Naive thymus-derived CD8-positive, alpha-beta T cell (primary cell): ENCODE results near the gene TFAP2C. TPM values are rescaled to one million over a fixed set of nuclear protein-coding genes. Genes with fewer than 3 reads are reported as not detected.

Experiments
- ATAC-seq, 2 donors: fragments of 150-1000 bp; cut with Tn5 transposase in 1 of 2; sonication (Bioruptor Pico), chemical (Tn5 transposase) in 1 of 2; 1 replicate in 1 of 2; 2 replicates in 1 of 2; pipeline ENCODE4 v1.10.0; 2021; ENCODE audit warnings: mild to moderate bottlenecking in 2 of 2, moderate library complexity in 2 of 2
- POLR2A ChIA-PET: fragments of 350-600 bp; sonication (Branson Sonifier 250); formaldehyde crosslinking; loops from one replicate; lab custom pipeline; 2021; ENCODE audit warnings: antibody characterized with exemption; lab: Charles Lee
- DNase-seq, 10 donors: peaks; one replicate each; pipeline versions ENCODE4 v3.0.0 to v3.0.0-alpha.2; 2020 to 2022
- H3K27ac Mint-ChIP-seq, 10 donors: one replicate each; pipeline ENCODE4 v1.8.0; 2020 to 2022; ENCODE audit warnings: mild to moderate bottlenecking in 10 of 10, mixed read lengths in 10 of 10, moderate library complexity in 4 of 10, inconsistent platforms in 1 of 10
- H3K27me3 Mint-ChIP-seq, 5 donors: one replicate each; pipeline ENCODE4 v1.8.0; 2021 to 2022; ENCODE audit warnings: mixed read lengths in 5 of 5
- H3K36me3 Mint-ChIP-seq, 3 donors: one replicate each; pipeline ENCODE4 v1.8.0; 2020 to 2022; ENCODE audit warnings: mixed read lengths in 3 of 3, mild to moderate bottlenecking in 2 of 3, inconsistent platforms in 1 of 3
- H3K4me1 Mint-ChIP-seq, 4 donors: one replicate each; pipeline ENCODE4 v1.8.0; 2021 to 2022; ENCODE audit warnings: mixed read lengths in 4 of 4
- H3K4me3 Mint-ChIP-seq, 10 donors: one replicate each; pipeline ENCODE4 v1.8.0; 2020 to 2022; ENCODE audit warnings: mild to moderate bottlenecking in 10 of 10, mixed read lengths in 10 of 10, moderate library complexity in 6 of 10, inconsistent platforms in 1 of 10
- H3K9me3 Mint-ChIP-seq, 9 donors: one replicate each; pipeline ENCODE4 v1.8.0; 2020 to 2022; ENCODE audit warnings: mixed read lengths in 9 of 9, mild to moderate bottlenecking in 3 of 9, inconsistent platforms in 1 of 9, moderate library complexity in 1 of 9
- polyA plus RNA-seq, 3 donors: library from polyadenylated mRNA; unstranded; fragments of 300-500 nt; fragmentation: Illumina TruSeq; gene quantifications; one replicate each; pipeline ENCODE4 v1.2.3, GENCODE V29; 2021
- total RNA-seq, 8 experiments: library from RNA in 2 of 8; stranded (reverse) in 2 of 8; gene quantifications; one replicate each; pipeline ENCODE4 v1.2.3 and lab custom pipeline; 2021 to 2026

TFAP2C gene
- total and polyA plus RNA-seq, 5 experiments from 2014 or later = not detected

DNA sequence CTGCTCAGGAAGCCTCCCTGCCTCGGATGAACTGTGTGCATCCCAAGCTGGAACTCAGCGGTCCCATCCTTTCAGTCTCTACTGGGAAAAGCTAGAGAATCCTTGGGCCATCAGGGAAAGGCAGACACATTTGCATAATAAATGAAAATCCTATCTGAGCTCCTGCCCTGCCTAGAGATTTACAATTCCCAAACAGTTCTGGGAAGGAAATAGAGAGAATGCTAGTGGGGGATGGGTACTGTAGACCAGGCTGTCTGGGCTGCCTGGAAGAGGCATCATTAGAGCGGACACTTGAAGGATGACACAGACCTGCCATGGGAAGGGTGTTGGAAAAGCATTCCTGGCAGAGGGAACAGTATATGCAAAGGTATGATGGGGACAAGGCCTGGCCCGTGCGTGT is 44.3 kb downstream of the TFAP2C start:
- Mint-ChIP-seq H3K36me3 (no peaks in the 10 kb centered on the region), H3K4me3 (no peak overlapping the region), H3K27me3 (peaks cover 0 to 12% (median 3%) of the 10 kb centered on the region in 5 donors), H3K9me3 (peaks cover 0 to 3% (median 0%) of the 10 kb centered on the region in 9 donors), H3K27ac (no peak overlapping the region), H3K4me1 (peaks cover 0 to 2% (median 0%) of the 10 kb centered on the region in 4 donors)
- POLR2A ChIA-PET = no interaction called here
- ATAC-seq (no peak), DNase-seq (no peak)

- H3K4me1 Mint-ChIP-seq = peaks cover 0 to 2% (median 0%) of the 10 kb centered on the region in 4 donors
- H3K4me3 Mint-ChIP-seq = no peak overlapping the region
- H3K36me3 Mint-ChIP-seq = no peaks in the 10 kb centered on the region
- POLR2A ChIA-PET = no interaction called here
- peaks cover 0 to 3% (median 0%) of the 10 kb centered on the region in 9 donors for H3K9me3 Mint-ChIP-seq
- H3K27me3 Mint-ChIP-seq = peaks cover 0 to 12% (median 3%) of the 10 kb centered on the region in 5 donors
- no peak for DNase-seq
- ATAC-seq = no peak
- no peak overlapping the region for H3K27ac Mint-ChIP-seq
Observed at GRCh38 chr20:56676001-56676400, 46.9 kb downstream of the TFAP2C start.

DNA sequence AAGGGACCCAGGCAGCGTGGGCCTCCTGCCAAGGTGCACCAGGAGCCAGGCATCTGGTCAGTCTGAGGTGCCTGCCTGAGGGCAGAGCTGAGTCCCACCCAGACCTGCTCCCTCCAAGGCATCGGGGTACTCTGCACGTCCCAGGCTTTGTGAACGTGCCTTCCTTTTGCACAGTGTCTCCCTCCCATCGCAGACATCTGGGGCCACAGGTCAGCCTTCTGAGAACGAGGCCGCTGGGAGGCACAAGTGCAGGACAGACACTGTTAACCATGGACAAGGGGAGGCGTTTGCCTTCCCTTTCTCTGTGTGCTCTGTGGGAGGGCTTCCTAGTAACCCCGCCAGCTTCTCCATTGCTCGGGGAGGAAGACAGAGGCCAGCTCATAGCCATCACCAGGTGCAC is 47.6 kb downstream of the TFAP2C start:
- POLR2A ChIA-PET = no interaction called here
- ATAC-seq (no peak), DNase-seq (no peak)
- H3K4me3 Mint-ChIP-seq = no peak overlapping the region
- H3K27me3 Mint-ChIP-seq = peaks cover 0 to 12% (median 3%) of the 10 kb centered on the region in 5 donors
- H3K9me3 Mint-ChIP-seq = peaks cover 0 to 3% (median 0%) of the 10 kb centered on the region in 9 donors
- peaks cover 0 to 2% (median 0%) of the 10 kb centered on the region in 4 donors for H3K4me1 Mint-ChIP-seq
- no peak overlapping the region for H3K27ac Mint-ChIP-seq
- H3K36me3 Mint-ChIP-seq = no peaks in the 10 kb centered on the region

- POLR2A ChIA-PET = no interaction called here
- no peaks in the 10 kb centered on the region for H3K4me1 Mint-ChIP-seq
- H3K27ac Mint-ChIP-seq = no peak overlapping the region
- H3K9me3 Mint-ChIP-seq = peaks cover 0 to 3% (median 0%) of the 10 kb centered on the region in 9 donors
- no peak for ATAC-seq
- DNase-seq = no peak
- peaks cover 3 to 21% (median 9%) of the 10 kb centered on the region in 5 donors for H3K27me3 Mint-ChIP-seq
- H3K4me3 Mint-ChIP-seq = no peak overlapping the region
- no peaks in the 10 kb centered on the region for H3K36me3 Mint-ChIP-seq
Observed at GRCh38 chr20:56683077-56683865, 54.2 kb downstream of the TFAP2C start.

- H3K4me3 Mint-ChIP-seq = no peak overlapping the region
Observed at GRCh38 chr20:56685879-56686278, 56.8 kb downstream of the TFAP2C start.

DNA sequence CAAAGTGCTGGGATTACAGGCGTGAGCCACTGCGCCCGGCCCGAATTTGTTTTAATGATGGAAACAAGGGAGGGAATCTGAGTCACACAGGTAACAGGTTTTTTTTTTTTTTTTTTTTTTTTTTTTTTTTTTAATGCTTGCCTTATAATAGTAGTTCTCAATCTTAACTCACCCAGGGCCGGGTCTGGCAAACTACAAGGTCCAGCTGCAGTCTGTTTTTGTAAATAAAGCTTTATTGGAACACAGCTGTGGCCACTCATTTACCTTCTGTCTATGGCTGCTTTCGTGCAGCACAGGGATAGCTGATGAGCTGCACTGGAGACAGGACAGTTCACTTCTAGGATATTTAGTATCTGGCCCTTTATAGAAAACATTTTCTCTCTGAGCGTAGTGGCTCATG is 58.0 kb downstream of the TFAP2C start:
- peaks cover 0 to 3% (median 0%) of the 10 kb centered on the region in 9 donors for H3K9me3 Mint-ChIP-seq

More at GRCh38 chr20:56685879-56686278, 56.8 kb downstream of the TFAP2C start:
- H3K27ac Mint-ChIP-seq = peak overlapping the region in 1 of 10 donors; percentile 3
- POLR2A ChIA-PET = no interaction called here
- DNase-seq (no peak), ATAC-seq (no peak)
- H3K9me3 Mint-ChIP-seq = peaks cover 0 to 3% (median 0%) of the 10 kb centered on the region in 9 donors
- H3K36me3 Mint-ChIP-seq = no peaks in the 10 kb centered on the region
- peaks cover 0 to 4% (median 1%) of the 10 kb centered on the region in 4 donors for H3K4me1 Mint-ChIP-seq
- peaks cover 6 to 31% (median 12%) of the 10 kb centered on the region in 5 donors for H3K27me3 Mint-ChIP-seq

GRCh38 chr20:56688106-56688505 is 59.0 kb downstream of the TFAP2C start:
- no peak overlapping the region for H3K27ac Mint-ChIP-seq
- POLR2A ChIA-PET = no interaction called here
- ATAC-seq = no peak
- no peaks in the 10 kb centered on the region for H3K36me3 Mint-ChIP-seq
- peaks cover 4 to 22% (median 9%) of the 10 kb centered on the region in 5 donors for H3K27me3 Mint-ChIP-seq
- peaks cover 0 to 4% (median 1%) of the 10 kb centered on the region in 4 donors for H3K4me1 Mint-ChIP-seq
- H3K9me3 Mint-ChIP-seq = peaks cover 0 to 5% (median under 1%) of the 10 kb centered on the region in 9 donors
- no peak overlapping the region for H3K4me3 Mint-ChIP-seq
- DNase-seq = no peak

More for the DNA sequence above, 58.0 kb downstream of the TFAP2C start:
- Mint-ChIP-seq H3K27me3 (peaks cover 6 to 31% (median 12%) of the 10 kb centered on the region in 5 donors), H3K36me3 (no peaks in the 10 kb centered on the region), H3K27ac (no peak overlapping the region), H3K4me1 (peaks cover 0 to 4% (median 1%) of the 10 kb centered on the region in 4 donors), H3K4me3 (no peak overlapping the region)
- POLR2A ChIA-PET = no interaction called here
- no peak for ATAC-seq
- DNase-seq = no peak

Other genes starting within 250 kb of the TFAP2C start
- gene AURKA, start 237.1 kb upstream of the TFAP2C start, total RNA-seq = 1 to 10 TPM in 1 of 2 experiments, under 1 TPM in 1; 0.85 to 1.3 TPM
- gene AURKA, start 237.1 kb upstream of the TFAP2C start, polyA plus RNA-seq = under 1 TPM; 0.19 to 0.50 (median 0.44) TPM
- gene CSTF1, start 236.7 kb upstream of the TFAP2C start, total RNA-seq = 10 to 100 TPM; 43.7 to 52.8 TPM
- 10 to 100 TPM; 27.2 to 33.3 (median 27.7) TPM for gene CSTF1, start 236.7 kb upstream of the TFAP2C start, polyA plus RNA-seq
- 10 to 100 TPM; 11.6 to 12.9 TPM for gene CASS4, start 217.0 kb upstream of the TFAP2C start, total RNA-seq
- gene CASS4, start 217.0 kb upstream of the TFAP2C start, polyA plus RNA-seq = 10 to 100 TPM in 1 of 3 donors, 1 to 10 TPM in 2; 5.5 to 11.2 (median 7.1) TPM
- 10 to 100 TPM; 65.1 to 69.0 TPM for gene RTF2, start 160.7 kb upstream of the TFAP2C start, total RNA-seq
- gene RTF2, start 160.7 kb upstream of the TFAP2C start, polyA plus RNA-seq = 100 to 1,000 TPM; 121 to 147 (median 138) TPM
- gene FAM209A, start 104.6 kb upstream of the TFAP2C start, total RNA-seq = 1 to 10 TPM; 7.5 to 7.9 TPM
- under 1 TPM in 2 of 3 donors, not detected in 1; 0.31 to 0.42 TPM for gene FAM209A, start 104.6 kb upstream of the TFAP2C start, polyA plus RNA-seq
- gene FAM209B, start 96.1 kb upstream of the TFAP2C start, total RNA-seq = 1 to 10 TPM; 4.4 to 5.2 TPM
- gene FAM209B, start 96.1 kb upstream of the TFAP2C start, polyA plus RNA-seq = 1 to 10 TPM in 1 of 3 donors, not detected in 2; 1.7 TPM